IMR-90 (cell line): ENCODE measurements around the gene NADK2. TPM values are rescaled to one million over a fixed set of nuclear protein-coding genes. Genes with fewer than 3 reads are reported as not detected.
A peak's percentile ranks its signal among the peaks of the same experiment; 100 is the strongest.

ENCODE experiments used
- ATAC-seq: fragments of 200-7000 bp; cut with Tn5 transposase; 2 replicates; pipeline ENCODE4 v1.9.1; 2020; ENCODE audit warnings: low read depth, mild to moderate bottlenecking, moderate library complexity
- BruUV-seq: library from RNA; stranded (reverse); fragments of 400-500 nt; replicated peaks from 2 replicates; lab custom pipeline; 2021; lab: Mats Ljungman, UMichigan
- CTCF ChIA-PET: fragments of 300-600 bp; formaldehyde crosslinking; extraction: SDS; loops from one replicate; lab custom pipeline; 2021; ENCODE audit warnings: antibody characterized with exemption; lab: Yijun Ruan, JAX
- POLR2A ChIA-PET: fragments of 300-600 bp; sonication (Branson Sonifier 250); formaldehyde crosslinking; loops from one replicate; lab custom pipeline; 2022; ENCODE audit warnings: antibody characterized with exemption; ENCODE audit not compliant: unreplicated experiment; lab: Charles Lee
- DNase-seq: peaks from one replicate; pipeline ENCODE4 v3.0.0; 2013
- H2AFZ ChIP-seq: replicated peaks from 2 replicates; pipeline ENCODE3; 2013; ENCODE audit warnings: low read length, mild to moderate bottlenecking; ENCODE audit not compliant: poor library complexity
- H2AK5ac ChIP-seq: 2 replicates; pipeline ENCODE4 v1.6.1; 2013; ENCODE audit warnings: low read depth, low read length, inconsistent platforms
- H2AK9ac ChIP-seq: replicated peaks from 2 replicates; pipeline ENCODE3; 2013; ENCODE audit warnings: mild to moderate bottlenecking, low read depth, low read length, moderate library complexity; ENCODE audit not compliant: poor library complexity
- H2BK120ac ChIP-seq: 2 replicates; pipeline ENCODE4 v1.6.1; 2013; ENCODE audit warnings: low read depth, low read length, inconsistent platforms
- H2BK15ac ChIP-seq: 3 replicates; pipeline ENCODE4 v1.6.1; 2013; ENCODE audit warnings: low read depth, low read length, inconsistent platforms
- H2BK20ac ChIP-seq: 2 replicates; pipeline ENCODE4 v1.6.1; 2013; ENCODE audit warnings: low read depth, mild to moderate bottlenecking, inconsistent platforms, low read length, moderate library complexity
- H2BK5ac ChIP-seq: 2 replicates; pipeline ENCODE4 v1.6.1; 2013; ENCODE audit warnings: mild to moderate bottlenecking, low read depth, low read length, inconsistent platforms; ENCODE audit not compliant: poor library complexity, severe bottlenecking
- H3K14ac ChIP-seq: replicated peaks from 2 replicates; pipeline ENCODE4 v1.6.1; 2013; ENCODE audit warnings: low read depth, low read length, inconsistent platforms
- H3K18ac ChIP-seq: 2 replicates; pipeline ENCODE4 v1.6.1; 2013; ENCODE audit warnings: low read depth, low read length, control low read depth
- H3K23ac ChIP-seq: 2 replicates; pipeline ENCODE4 v1.6.1; 2013; ENCODE audit warnings: low read depth, low read length, inconsistent platforms
- H3K27ac ChIP-seq: 2 replicates; pipeline ENCODE4 v1.5.1; 2013; ENCODE audit warnings: mild to moderate bottlenecking, control low read depth, low read length; ENCODE audit not compliant: insufficient read depth
- H3K27me3 ChIP-seq: 2 replicates; pipeline ENCODE4 v1.6.1; 2013; ENCODE audit warnings: low read length; ENCODE audit not compliant: control insufficient read depth, insufficient read depth
- H3K36me3 ChIP-seq: 2 replicates; pipeline ENCODE4 v1.6.1; 2013; ENCODE audit warnings: low read length, mixed read lengths; ENCODE audit not compliant: control insufficient read depth, insufficient read depth
- H3K4ac ChIP-seq: 2 replicates; pipeline ENCODE4 v1.6.1; 2013; ENCODE audit warnings: low read depth, low read length, inconsistent platforms
- H3K4me1 ChIP-seq: 2 replicates; pipeline ENCODE4 v1.6.1; 2013; ENCODE audit warnings: low read length, mixed read lengths; ENCODE audit not compliant: control insufficient read depth, insufficient read depth
- H3K4me2 ChIP-seq: 2 replicates; pipeline ENCODE4 v1.6.1; 2013; ENCODE audit warnings: low read depth, mild to moderate bottlenecking, control low read depth, low read length, moderate library complexity
- H3K4me3 ChIP-seq: 2 replicates; pipeline ENCODE4 v1.5.1; 2013; ENCODE audit warnings: low read depth, mild to moderate bottlenecking, control low read depth, low read length, moderate library complexity; ENCODE audit not compliant: insufficient read depth
- H3K56ac ChIP-seq: 2 replicates; pipeline ENCODE4 v1.6.1; 2013; ENCODE audit warnings: low read length, inconsistent platforms; ENCODE audit not compliant: insufficient read depth; ENCODE audit errors: extremely low read depth
- H3K79me1 ChIP-seq, 2 experiments: 2 replicates each; pipeline ENCODE4 v1.6.1; 2013; ENCODE audit warnings: low read length in 2 of 2, inconsistent platforms in 1 of 2, low read depth in 1 of 2
- H3K9ac ChIP-seq: 2 replicates; pipeline ENCODE4 v1.6.1; 2013; ENCODE audit warnings: low read depth, low read length, control low read depth
- H3K9me1 ChIP-seq: 2 replicates; pipeline ENCODE4 v1.6.1; 2013; ENCODE audit warnings: low read length, inconsistent platforms; ENCODE audit not compliant: insufficient read depth
- H3K9me3 ChIP-seq: 2 replicates; pipeline ENCODE4 v1.6.1; 2013; ENCODE audit warnings: low read length; ENCODE audit not compliant: control insufficient read depth, insufficient read depth
- H4K20me1 ChIP-seq: 2 replicates; pipeline ENCODE4 v1.6.1; 2013; ENCODE audit warnings: low read length, inconsistent platforms; ENCODE audit not compliant: insufficient read depth
- H4K5ac ChIP-seq: 2 replicates; pipeline ENCODE4 v1.6.1; 2013; ENCODE audit warnings: mild to moderate bottlenecking, low read depth, low read length, control low read depth
- H4K8ac ChIP-seq, 2 experiments: 2 replicates each; pipeline ENCODE4 v1.6.1; 2013; ENCODE audit warnings: low read depth in 2 of 2, low read length in 2 of 2, control low read depth in 1 of 2, inconsistent platforms in 1 of 2
- H4K91ac ChIP-seq: 2 replicates; pipeline ENCODE4 v1.6.1; 2013; ENCODE audit warnings: low read depth, low read length, inconsistent platforms; ENCODE audit not compliant: insufficient read depth
- BHLHE40 ChIP-seq: fragments of 150-350 bp; IDR thresholded peaks from 2 replicates; pipeline ENCODE4 v1.6.1; 2016; ENCODE audit warnings: mild to moderate bottlenecking, low read depth, low read length
- CEBPB ChIP-seq: IDR thresholded peaks from 2 replicates; pipeline ENCODE4 v1.6.1; 2012; ENCODE audit warnings: low read depth, low read length, improper control_type of control experiment
- CHD1 ChIP-seq: IDR thresholded peaks from 2 replicates; pipeline ENCODE4 v1.6.1; 2012; ENCODE audit warnings: low read depth, low read length, improper control_type of control experiment
- CTCF ChIP-seq: conservative IDR thresholded peaks from 2 replicates; pipeline ENCODE4 v1.5.1; 2012; ENCODE audit warnings: mild to moderate bottlenecking, low read depth, low read length, improper control_type of control experiment
- FOS ChIP-seq: fragments of 150-350 bp; IDR thresholded peaks from 2 replicates; pipeline ENCODE4 v1.6.1; 2016; ENCODE audit warnings: low read depth, low read length
- MAFK ChIP-seq: IDR thresholded peaks from 2 replicates; pipeline ENCODE4 v1.6.1; 2012; ENCODE audit warnings: low read depth, low read length, improper control_type of control experiment
- MAZ ChIP-seq: IDR thresholded peaks from 2 replicates; pipeline ENCODE4 v1.6.1; 2012; ENCODE audit warnings: low read depth, mild to moderate bottlenecking, low read length, improper control_type of control experiment, moderate library complexity, borderline replicate concordance
- MXI1 ChIP-seq: IDR thresholded peaks from 2 replicates; pipeline ENCODE4 v1.6.1; 2012; ENCODE audit warnings: low read depth, mild to moderate bottlenecking, low read length, moderate library complexity, borderline replicate concordance
- NFE2L2 ChIP-seq: fragments of 150-350 bp; IDR thresholded peaks from 2 replicates; pipeline ENCODE4 v1.6.1; 2016; ENCODE audit warnings: low read depth, mild to moderate bottlenecking, low read length
- POLR2A ChIP-seq: IDR thresholded peaks from 2 replicates; pipeline ENCODE4 v1.6.1; 2012; ENCODE audit warnings: mild to moderate bottlenecking, low read depth, low read length
- RAD21 ChIP-seq: IDR thresholded peaks from 2 replicates; pipeline ENCODE4 v1.6.1; 2012; ENCODE audit warnings: low read length, improper control_type of control experiment
- RCOR1 ChIP-seq: IDR thresholded peaks from 2 replicates; pipeline ENCODE4 v1.6.1; 2012; ENCODE audit warnings: mild to moderate bottlenecking, low read length, improper control_type of control experiment; ENCODE audit not compliant: insufficient replicate concordance
- RFX5 ChIP-seq: IDR thresholded peaks from 2 replicates; pipeline ENCODE4 v1.8.0; 2012; ENCODE audit warnings: low read depth, mild to moderate bottlenecking, low read length, moderate library complexity
- SMC3 ChIP-seq: fragments of 150-350 bp; IDR thresholded peaks from 2 replicates; pipeline ENCODE4 v1.6.1; 2016; ENCODE audit warnings: low read depth, mild to moderate bottlenecking, antibody characterized with exemption, low read length, moderate library complexity
- USF2 ChIP-seq: fragments of 150-350 bp; IDR thresholded peaks from 2 replicates; pipeline ENCODE4 v1.6.1; 2017; ENCODE audit warnings: mild to moderate bottlenecking, antibody characterized with exemption, low read length, low read depth
- WGBS, 2 experiments: methylation state at CpG; one replicate each; pipeline versions ENCODE4 v1.1.5 to v1.1.7; 2013; ENCODE audit warnings: missing lambda C conversion rate in 2 of 2; ENCODE audit not compliant: insufficient read length in 1 of 2; ENCODE audit errors: extremely low coverage in 2 of 2; 5-methylcytosine and 5-hydroxymethylcytosine counted together
- dilution Hi-C: fragments of 300-500 bp; cut with HindIII; formaldehyde crosslinking; loops from one replicate; pipeline ENCODE4 v1.14.3; 2018; ENCODE audit warnings: low sequenced_read_pairs; ENCODE audit not compliant: unreplicated experiment
- in situ Hi-C: fragments of 300-500 bp; cut with MboI; formaldehyde crosslinking; loops from 3 replicates; pipeline ENCODE4 v1.14.3; 2019; ENCODE audit warnings: low sequenced_read_pairs, inconsistent platforms, mixed read lengths
- intact Hi-C: fragments of 100-400 bp; cut with micrococcal nuclease; formaldehyde crosslinking; loops from 2 replicates; pipeline ENCODE4 v1.10.0; 2022
- polyA plus RNA-seq, 3 experiments: library from polyadenylated mRNA; depleted of rRNA; stranded (reverse); fragments of >200 nt; gene quantifications; 2 replicates each; pipeline ENCODE4 v1.2.3, GENCODE V29; 2012; ENCODE audit warnings: low replicate concordance in 1 of 3
- total RNA-seq: library from RNA; depleted of rRNA; stranded (reverse); fragments of >200 nt; gene quantifications from 2 replicates; pipeline ENCODE4 v1.2.3, GENCODE V29; 2012
- TF ChIP-seq, protein P1 (sequence below): fragments of 150-350 bp; IDR thresholded peaks from 2 replicates; pipeline ENCODE4 v1.6.1; 2016; ENCODE audit warnings: low read depth, mild to moderate bottlenecking, low read length, moderate library complexity, borderline replicate concordance

The NADK2 gene
- total and polyA plus RNA-seq, 2 of the 4 experiments (the other 2 are of a cell fraction): 7.4 to 17.4 TPM

- dilution Hi-C loops: no loop called here
Observed at GRCh38 chr5:36222620-36223019, 19.1 kb downstream of the NADK2 start.

More at GRCh38 chr5:36222620-36223019, 19.1 kb downstream of the NADK2 start:
- H3K9me3 ChIP-seq: no peaks in the 10 kb centered on the region
- H3K9ac ChIP-seq: no peak overlapping the region
- no peak overlapping the region for H3K4me3 ChIP-seq
- peak overlapping the region; percentile 72; the same call in 1 of the 2 replicates for H2AK5ac ChIP-seq
- H2BK5ac ChIP-seq: peak overlapping the region; percentile 7
- H4K8ac ChIP-seq: peak overlapping the region in 1 of 2 experiments; percentile 43; a peak in 1 of 4 replicates
- peaks cover 8% of the 10 kb centered on the region for H3K36me3 ChIP-seq
- H4K91ac ChIP-seq: no peak overlapping the region
- no peak overlapping the region for H2AFZ ChIP-seq
- H4K5ac ChIP-seq: no peak overlapping the region
- intact Hi-C loops: no loop called here
- no CpG with 5 or more reads among the region's 1 CpG for WGBS, 2 experiments
- no peak overlapping the region for H2BK20ac ChIP-seq
- ATAC-seq (peak; percentile 77), DNase-seq (peak; percentile 63)
- H3K9me1 ChIP-seq: 0 out of 2 replicates have a peak, but pooled peaks cover 2% of the 10 kb centered on the region
- peaks cover 0 to 6% of the 10 kb centered on the region in 2 experiments; a peak in 1 of 4 replicates for H3K79me1 ChIP-seq
- no peak overlapping the region for H2BK120ac ChIP-seq
- peaks cover 2% of the 10 kb centered on the region for H3K4me1 ChIP-seq
- H3K18ac ChIP-seq: no peak overlapping the region
- H2AK9ac ChIP-seq: no peak overlapping the region
- H3K27me3 ChIP-seq: no peaks in the 10 kb centered on the region
- H3K27ac ChIP-seq: no peak overlapping the region
- no peak overlapping the region for H2BK15ac ChIP-seq
- no TSS peak for BruUV-seq
- no peaks in the 10 kb centered on the region for H4K20me1 ChIP-seq
- TF ChIP-seq, protein P1, sequence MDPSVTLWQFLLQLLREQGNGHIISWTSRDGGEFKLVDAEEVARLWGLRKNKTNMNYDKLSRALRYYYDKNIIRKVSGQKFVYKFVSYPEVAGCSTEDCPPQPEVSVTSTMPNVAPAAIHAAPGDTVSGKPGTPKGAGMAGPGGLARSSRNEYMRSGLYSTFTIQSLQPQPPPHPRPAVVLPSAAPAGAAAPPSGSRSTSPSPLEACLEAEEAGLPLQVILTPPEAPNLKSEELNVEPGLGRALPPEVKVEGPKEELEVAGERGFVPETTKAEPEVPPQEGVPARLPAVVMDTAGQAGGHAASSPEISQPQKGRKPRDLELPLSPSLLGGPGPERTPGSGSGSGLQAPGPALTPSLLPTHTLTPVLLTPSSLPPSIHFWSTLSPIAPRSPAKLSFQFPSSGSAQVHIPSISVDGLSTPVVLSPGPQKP: no peak
- TF ChIP-seq NFE2L2: no peak
- no peak for TF ChIP-seq RFX5
- TF ChIP-seq MAFK: no peak
- no peak for TF ChIP-seq MAZ
- no peak for TF ChIP-seq BHLHE40
- no peak for TF ChIP-seq SMC3
- TF ChIP-seq CEBPB: no peak
- no peak for TF ChIP-seq CHD1
- TF ChIP-seq FOS: no peak
- no peak for TF ChIP-seq RCOR1
- no peak for TF ChIP-seq MXI1
- no peak for TF ChIP-seq POLR2A
- TF ChIP-seq USF2: no peak
- TF ChIP-seq RAD21: no peak
- TF ChIP-seq CTCF: no peak
- no peak overlapping the region for H3K14ac ChIP-seq
- POLR2A ChIA-PET: no interaction called here
- H3K4ac ChIP-seq: no peak overlapping the region
- CTCF ChIA-PET: no interaction called here
- peak overlapping the region; percentile 17; the same call in 1 of the 2 replicates for H3K4me2 ChIP-seq
- no peak overlapping the region for H3K23ac ChIP-seq
- no peak overlapping the region for H3K56ac ChIP-seq
- in situ Hi-C loops: loop anchor here (10.0 kb wide), 1 partner anchor 82 kb away; the partner anchor contains the start of gene RANBP3L
